Stimulated activated CD4-positive, alpha-beta T cell treated with anti-CD3 and anti-CD28 coated beads, Interleukin-12 subunit alpha, Interleukin-12 subunit beta, amount 100 ng/mL, for 4 hours (primary cell): Measurements from ENCODE around the gene USP6NL.

ENCODE experiments used
- DNase-seq: peaks from one replicate; pipeline ENCODE4 v3.0.0-alpha.2; 2020

USP6NL gene

DNA sequence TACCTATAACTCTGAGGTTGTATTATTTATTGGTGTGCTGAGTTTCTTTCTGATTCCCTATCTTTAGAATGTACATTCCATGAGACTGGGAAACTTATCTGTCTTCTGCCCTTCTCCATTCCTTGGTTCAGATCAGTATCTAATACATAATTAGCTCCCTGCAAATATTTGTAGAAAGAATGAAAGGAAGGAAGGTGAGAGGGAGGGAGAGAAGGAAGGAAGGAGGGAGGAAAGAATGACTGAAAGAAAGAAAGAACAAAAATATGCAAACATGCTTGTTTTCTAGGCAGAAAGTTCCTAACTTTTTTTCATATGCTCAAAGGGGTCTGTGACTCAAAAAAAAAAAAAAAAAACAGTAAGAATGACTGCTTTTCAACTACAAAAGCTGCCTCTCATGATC lies 3.9 kb upstream of the USP6NL start:
- DNase-seq: no peak

DNA sequence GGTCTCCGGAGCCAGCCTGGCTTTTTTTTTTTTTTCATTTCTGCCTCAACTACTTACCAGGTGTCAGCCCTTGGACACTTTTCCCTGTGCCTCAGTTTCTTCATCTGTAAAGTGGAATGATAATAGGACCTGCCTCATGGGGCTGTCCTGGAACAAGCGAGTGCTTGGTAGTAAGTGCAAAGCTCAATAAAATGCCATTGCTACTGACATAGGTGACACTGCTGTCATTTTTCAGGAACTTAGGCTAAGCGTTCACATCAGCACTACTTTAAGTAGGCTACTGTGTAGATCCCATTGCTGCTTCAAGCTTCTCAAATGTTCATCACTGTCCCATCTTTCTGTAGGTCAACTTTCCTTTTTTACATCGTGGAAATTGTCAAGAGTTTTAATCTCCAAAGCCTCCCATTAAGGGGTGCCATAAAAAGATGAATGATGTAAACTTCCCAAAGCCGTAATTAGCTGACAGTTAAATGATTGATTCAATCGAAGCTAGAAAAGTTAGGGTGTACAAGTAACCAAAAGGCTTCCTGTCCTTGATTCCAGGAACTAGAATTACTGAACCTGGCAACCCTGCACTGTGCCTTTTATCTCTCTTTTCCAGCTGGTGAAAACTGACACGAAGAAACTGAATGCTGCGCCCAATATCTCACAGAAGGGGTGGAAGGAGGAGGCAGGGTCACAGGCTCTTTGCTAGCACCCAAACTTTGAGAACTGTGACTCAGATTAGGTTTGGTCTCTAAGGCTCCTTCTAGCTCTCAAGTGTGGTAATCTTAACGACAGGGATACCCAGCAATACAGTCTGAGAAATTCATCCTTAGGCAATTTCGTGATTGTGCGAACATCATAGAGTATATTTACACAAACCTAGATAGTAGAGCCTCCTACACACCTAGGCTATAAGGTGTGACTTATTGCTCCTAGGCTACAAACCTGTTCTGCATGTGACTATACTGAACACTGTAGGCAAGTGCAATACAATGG lies 861 bp upstream of the USP6NL start:
- DNase-seq: no peak

- peak; percentile 25 for DNase-seq
Observed at GRCh38 chr10:11610826-11611247, 613 bp downstream of the USP6NL start.

GRCh38 chr10:11610166-11610825 lies 1.2 kb downstream of the USP6NL start:
- DNase-seq: no peak

DNA sequence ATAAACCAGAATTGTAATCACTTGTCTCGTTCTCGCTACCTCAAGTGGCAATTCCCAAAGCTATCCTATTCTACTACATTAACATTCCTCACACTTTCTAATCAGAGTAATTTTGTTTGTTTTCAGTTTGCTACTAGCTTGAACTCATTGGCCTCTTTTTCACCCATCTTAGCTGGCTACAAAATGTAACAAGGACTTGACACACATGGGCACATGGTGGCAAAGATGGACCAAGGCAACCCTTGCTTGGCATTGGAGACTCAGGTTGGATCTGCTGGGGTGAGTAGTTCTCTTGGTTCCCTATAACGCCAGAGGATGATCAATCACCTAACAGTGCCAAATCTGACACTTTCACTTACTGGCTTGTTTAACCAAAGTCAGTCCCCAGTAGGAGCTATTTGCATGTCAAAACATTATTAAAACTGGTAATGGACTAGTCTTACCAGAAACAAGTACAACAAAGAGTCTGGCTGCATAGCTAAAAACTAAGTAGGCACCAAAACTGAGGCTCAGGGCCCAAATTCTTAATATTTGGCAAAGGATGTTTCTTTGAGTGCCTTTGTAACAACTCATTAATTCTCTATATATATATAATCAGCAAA lies 1.9 kb downstream of the USP6NL start:
- DNase-seq: no peak

DNA sequence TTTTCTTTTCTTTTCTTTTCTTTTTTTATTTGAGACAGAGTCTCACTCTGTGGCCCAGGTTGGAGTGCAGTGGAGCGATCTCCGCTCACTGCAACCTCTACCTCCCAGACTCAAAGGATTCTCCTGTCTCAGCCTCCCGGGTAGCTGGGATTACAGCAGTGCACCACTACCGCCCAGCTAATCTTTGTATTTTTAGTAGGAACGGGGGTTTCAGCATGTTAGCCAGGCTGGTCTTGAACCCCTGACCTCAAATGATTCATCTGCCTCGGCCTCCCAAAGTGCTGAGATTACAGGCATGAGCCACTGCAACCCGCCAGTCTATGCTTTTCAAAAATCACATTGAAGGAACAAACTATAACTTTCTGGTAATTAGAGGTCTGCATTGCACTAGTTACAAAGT lies 2.4 kb downstream of the USP6NL start:
- no peak for DNase-seq

DNA sequence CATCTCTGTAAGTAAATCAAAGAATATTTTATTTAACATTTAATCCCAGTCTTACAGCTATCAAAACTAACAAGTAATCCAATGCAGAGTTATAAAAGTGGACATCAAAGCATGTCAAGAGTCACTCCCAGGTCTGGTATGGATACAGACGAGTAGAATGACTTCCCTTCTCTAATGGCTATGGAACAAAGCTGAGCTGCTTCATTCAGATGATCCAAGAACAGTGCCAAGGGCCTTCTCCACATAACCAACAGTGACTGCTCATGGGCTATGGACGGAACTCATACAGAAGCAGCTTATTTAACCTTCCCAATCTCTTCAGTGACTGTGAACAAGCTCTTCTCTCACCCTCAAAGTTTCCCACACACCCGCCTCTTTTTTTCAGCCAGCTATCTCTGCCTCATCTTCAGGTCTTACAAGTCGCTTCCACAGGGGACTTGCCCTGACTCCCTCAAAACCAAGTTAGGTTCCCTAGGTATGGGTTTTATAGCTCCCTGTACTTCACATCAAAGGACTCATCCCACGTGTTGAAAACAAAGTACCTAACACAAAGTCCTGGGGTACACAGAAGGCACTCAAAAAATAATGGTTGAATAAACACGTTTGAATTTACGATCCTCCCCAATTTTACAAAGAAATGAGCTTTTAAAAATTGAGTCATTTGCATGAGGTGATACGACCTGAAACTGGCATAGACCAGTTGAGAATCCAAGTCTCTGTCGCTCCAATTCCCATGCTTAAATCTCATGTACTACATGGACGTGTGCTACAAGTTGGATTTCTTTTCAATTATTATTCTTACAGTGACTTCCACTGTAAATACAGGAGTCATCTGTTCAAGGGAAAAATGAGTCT lies 3.1 kb downstream of the USP6NL start:
- DNase-seq: no peak

DNA sequence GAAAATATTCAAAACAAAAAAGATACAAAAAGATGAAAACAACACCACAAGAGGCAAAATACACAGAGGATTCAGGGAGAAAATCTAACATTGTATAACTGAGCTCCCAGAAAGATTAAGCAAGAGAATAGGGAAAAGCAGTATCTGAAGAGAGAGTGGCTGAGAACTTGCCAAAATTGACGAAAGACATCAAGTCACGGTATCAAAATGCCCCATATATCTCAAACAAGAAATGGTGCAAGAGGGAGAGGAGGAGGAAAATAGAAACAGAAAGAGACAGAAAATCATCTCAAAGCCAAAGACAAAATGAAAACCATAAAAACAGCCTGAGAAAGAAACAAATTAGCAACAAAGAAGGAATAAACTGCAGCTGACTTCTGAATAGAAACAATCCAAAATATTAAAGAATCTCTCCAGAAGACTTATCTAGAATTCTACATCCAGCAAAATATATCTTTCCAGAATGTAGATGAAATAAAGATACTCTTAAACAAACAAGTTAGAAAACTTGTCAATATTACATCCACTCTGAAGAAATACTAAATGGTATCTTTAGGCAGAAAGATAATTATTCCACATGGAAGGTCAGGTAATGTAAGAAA lies 5.5 kb downstream of the USP6NL start:
- no peak for DNase-seq

DNA sequence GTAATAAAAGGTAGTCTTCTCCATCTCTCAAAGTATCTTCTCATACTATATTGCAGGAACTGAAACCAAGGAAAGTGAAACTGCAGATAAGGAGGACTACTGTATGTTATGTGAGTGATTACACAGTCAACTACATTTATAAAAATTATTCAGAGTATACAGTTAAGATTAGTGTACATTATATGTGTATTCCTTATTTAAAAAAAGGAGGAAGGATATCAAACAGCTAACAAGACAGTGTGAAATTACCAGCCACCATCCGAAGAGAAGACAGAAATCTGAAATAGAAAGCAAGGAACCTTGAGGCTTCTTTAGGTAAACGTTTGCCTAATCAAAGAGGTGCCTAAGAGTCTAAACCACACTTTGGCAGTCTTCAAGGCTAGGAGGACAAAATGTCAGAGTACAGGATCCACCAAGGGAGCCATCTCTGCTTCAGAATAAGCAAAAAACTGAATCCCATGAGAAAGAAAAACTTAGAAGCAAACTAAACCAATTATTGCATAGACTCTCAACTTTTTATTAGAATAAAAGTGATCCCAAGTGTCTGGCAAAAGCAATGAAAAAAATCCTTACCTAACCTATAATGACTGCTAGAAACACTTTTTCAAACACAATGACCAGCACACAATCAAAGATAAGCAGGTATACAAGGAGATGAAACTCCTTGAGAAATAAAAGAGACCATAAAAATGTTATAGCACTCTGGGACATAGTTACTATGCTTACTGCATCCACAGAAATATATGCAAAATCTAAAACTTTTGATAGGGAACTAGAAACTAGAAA lies 6.4 kb downstream of the USP6NL start:
- DNase-seq: no peak

- no peak for DNase-seq
Observed at GRCh38 chr10:11603741-11604140, 7.7 kb downstream of the USP6NL start.

GRCh38 chr10:11602919-11603523 lies 8.4 kb downstream of the USP6NL start:
- no peak for DNase-seq

- DNase-seq: no peak
Observed at GRCh38 chr10:11602358-11602757, 9.1 kb downstream of the USP6NL start.

DNA sequence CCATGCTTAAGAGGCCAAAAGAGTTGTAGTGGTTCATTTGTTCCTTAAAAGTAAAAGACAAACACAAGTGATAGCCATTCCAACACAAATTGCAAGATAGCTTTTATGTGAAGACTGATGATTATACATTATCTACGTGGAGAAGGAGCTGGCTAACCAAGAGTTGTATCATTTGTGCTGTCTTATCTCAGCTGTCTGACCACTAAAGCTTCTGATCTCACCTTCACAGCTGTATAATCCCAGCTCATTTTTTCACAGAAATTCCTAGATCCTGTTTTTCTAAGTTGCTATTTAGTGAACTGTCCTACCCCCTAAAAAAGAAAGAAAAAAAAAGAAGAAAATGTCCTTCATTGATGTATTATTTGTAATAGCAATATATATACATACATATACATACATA lies 9.8 kb downstream of the USP6NL start:
- DNase-seq: no peak

DNA sequence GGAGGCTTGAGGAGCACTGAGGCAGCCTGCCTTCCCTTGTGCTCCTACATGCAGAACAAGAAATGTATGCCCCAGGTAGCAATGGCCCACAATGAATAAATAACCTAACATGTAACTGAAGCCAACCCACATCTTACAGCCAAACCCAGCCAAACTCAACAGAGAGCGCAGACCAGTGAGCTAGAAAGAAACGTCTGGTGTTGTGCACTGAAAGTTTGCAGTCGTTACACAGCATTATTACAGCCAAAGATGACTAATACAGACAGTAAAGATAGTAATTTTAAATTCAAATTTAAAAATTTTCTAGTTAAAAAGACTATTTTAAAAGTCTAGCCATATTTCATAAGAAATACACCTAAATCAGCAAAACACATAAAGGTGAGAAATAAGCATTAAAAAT lies 11.2 kb downstream of the USP6NL start:
- DNase-seq: no peak

- DNase-seq: no peak
Observed at GRCh38 chr10:11598712-11599397, 12.6 kb downstream of the USP6NL start.

GRCh38 chr10:11597470-11597869 lies 14.0 kb downstream of the USP6NL start:
- DNase-seq: no peak

DNA sequence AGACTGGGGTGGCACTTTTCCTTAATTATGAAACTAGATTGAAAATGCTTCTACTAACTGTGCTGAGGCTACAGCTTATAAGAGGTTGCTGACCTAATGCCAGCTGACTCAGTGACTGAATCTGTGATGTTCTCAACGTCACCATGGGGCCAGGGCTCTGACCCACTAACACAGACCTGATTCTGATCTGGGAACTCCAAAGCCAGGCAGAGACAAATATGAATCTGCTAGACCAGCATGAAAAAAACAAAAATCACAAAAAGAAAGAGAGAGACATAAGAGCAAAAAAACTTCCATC lies 16.1 kb downstream of the USP6NL start:
- DNase-seq: no peak

DNA sequence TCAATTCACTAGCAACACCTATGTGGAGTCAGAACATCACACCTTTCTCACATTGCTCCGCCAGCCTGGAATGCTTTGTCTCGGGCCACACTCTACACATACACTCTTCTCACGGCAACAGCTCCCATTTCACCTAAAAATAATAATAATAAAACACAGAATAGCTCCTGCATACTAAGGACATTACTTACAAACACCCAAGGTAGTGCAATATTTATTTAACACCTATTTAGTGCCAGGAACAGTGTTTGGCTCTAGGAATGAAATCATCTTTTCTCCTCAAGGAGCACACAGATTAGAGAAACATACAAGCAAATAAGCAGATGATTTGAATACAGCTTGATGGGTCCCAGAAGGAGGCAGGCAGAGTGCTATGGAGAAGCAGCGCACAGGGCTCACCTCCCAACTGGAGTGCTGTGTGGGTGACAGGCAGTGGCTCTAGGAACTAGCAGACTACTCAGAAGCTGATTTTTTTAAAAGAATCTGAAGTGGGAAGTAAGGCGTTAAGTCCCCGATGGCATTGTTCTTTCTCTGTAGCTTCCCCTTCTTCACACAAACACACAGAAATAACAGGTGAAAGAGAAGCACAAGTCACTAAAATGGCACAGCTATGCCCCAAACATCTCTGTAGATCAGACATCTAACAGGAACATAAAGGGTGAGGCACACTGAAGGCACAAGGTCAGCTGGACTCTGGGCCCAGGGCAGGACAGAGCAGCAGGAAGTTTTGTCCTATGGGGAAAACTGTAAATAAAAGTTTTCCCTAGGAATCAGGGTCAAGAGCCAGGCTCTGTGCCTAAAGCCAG lies 16.7 kb downstream of the USP6NL start:
- DNase-seq: no peak

DNA sequence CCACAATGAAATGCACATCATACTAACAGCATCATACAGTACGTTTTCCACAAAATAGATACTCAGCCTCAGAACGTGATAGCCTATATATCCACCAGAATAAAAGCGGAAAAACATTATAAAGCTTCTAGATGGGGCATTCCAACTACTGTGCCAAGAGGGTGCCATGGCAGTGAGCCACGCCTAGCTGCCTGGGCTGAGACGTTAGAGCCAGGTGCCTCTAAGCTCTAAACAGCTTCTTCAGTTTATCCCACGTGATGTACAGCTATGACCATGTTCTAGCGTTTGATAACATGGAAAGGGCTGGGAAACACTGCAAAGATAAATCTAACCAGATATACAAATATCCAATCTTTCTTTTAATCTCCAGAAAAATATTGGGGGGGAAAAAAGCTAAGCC lies 17.8 kb downstream of the USP6NL start:
- DNase-seq: no peak

- DNase-seq: no peak
Observed at GRCh38 chr10:11589738-11590137, 21.7 kb downstream of the USP6NL start.
